OCI-LY3 (cell line): ENCODE results near the gene GULP1.

Source experiments
- EZH2phosphoT487 ChIP-seq: fragments of 200-600 bp; shearing (Covaris generic); IDR thresholded peaks from 2 replicates; pipeline ENCODE4 v1.6.1; 2018; ENCODE audit warnings: antibody characterized with exemption, mixed run types, low read depth
- TF ChIP-seq, protein P1 (sequence below): fragments of 200-600, 300-600 bp; sonication (generic); IDR thresholded peaks from 2 replicates; pipeline ENCODE4 v1.5.1; 2014; ENCODE audit warnings: antibody characterized with exemption, low read length, low read depth

DNA sequence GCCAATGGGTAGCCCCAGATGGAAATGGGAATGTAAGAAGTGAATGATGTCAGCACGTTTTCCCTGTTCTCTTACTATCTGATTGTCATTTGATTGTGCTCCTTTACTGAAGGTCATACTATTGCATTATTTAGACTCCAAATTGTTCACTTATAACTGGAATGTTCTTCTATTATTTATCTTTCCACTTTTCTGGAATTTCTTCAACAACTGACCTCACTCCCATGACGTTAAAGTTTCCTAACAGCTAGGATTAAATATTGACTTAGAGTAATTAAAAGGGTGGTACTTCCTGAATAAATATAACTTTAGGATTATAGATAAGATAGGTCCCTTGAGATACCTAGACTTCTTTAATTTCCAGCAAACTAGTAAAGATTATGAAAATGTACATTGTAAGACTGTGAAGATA, 10.9 kb upstream of the GULP1 start:
- TF ChIP-seq, protein P1, sequence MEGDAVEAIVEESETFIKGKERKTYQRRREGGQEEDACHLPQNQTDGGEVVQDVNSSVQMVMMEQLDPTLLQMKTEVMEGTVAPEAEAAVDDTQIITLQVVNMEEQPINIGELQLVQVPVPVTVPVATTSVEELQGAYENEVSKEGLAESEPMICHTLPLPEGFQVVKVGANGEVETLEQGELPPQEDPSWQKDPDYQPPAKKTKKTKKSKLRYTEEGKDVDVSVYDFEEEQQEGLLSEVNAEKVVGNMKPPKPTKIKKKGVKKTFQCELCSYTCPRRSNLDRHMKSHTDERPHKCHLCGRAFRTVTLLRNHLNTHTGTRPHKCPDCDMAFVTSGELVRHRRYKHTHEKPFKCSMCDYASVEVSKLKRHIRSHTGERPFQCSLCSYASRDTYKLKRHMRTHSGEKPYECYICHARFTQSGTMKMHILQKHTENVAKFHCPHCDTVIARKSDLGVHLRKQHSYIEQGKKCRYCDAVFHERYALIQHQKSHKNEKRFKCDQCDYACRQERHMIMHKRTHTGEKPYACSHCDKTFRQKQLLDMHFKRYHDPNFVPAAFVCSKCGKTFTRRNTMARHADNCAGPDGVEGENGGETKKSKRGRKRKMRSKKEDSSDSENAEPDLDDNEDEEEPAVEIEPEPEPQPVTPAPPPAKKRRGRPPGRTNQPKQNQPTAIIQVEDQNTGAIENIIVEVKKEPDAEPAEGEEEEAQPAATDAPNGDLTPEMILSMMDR = no peak
- no peak for TF ChIP-seq EZH2phosphoT487
